ENCODE measurements around the gene VDR.

- TF ChIP-seq CTCF (IDR thresholded peaks at IDR 0.05) (no peak), EZH2 (IDR thresholded peaks at IDR 0.05; ENCODE audit: borderline replicate concordance, insufficient read depth, low read depth, low read length, poor library complexity, severe bottlenecking) (no peak)
Observed at GRCh38 chr12:47843226-47843980, 61.4 kb downstream of the VDR start.
